ENCODE measurements around the gene TNKS2.

TNKS2 gene

GRCh38 chr10:91796331-91797047, 1.7 kb upstream of the TNKS2 start:
- Histone ChIP-seq H3K4me2 (ENCODE audit: low read length) (peak overlapping the region; percentile 98), H4K20me1 (ENCODE audit: insufficient read depth, low read length) (no peaks in the 10 kb centered on the region), H3K9ac (ENCODE audit: low read length) (peak overlapping the region; percentile 89), H3F3A (ENCODE audit: insufficient read depth, low read length) (no peaks in the 10 kb centered on the region), H2AFZ (ENCODE audit: low read length) (no peak overlapping the region; the same call in 1 of the 2 replicates), H3K9me2 (ENCODE audit: low read depth, low read length) (no peaks in the 10 kb centered on the region), H3K27me3 (ENCODE audit: insufficient read depth, low read length) (no peaks in the 10 kb centered on the region), H3K27ac (ENCODE audit: low read depth, low read length, poor library complexity, severe bottlenecking) (peak overlapping the region; percentile 70), H3K36me3 (ENCODE audit: insufficient read depth, low read length) (no peaks in the 10 kb centered on the region), H3K79me2 (ENCODE audit: insufficient read depth, low read length) (peaks cover 25% of the 10 kb centered on the region), H3K9me3 (ENCODE audit: low read length) (no peaks in the 10 kb centered on the region), H3K4me3 (ENCODE audit: low read depth, low read length, poor library complexity, severe bottlenecking) (peak overlapping the region; percentile 96), H3K4me1 (ENCODE audit: insufficient read depth, low read length, severe bottlenecking) (peaks cover 32% of the 10 kb centered on the region)
- no peak for TF ChIP-seq EZH2 (IDR thresholded peaks at IDR 0.05; ENCODE audit: borderline replicate concordance, low read length)
- no peak for TF ChIP-seq CTCF (IDR thresholded peaks at IDR 0.05; ENCODE audit: low read length)

- H3K4me3 ChIP-seq (ENCODE audit: low read depth, low read length, poor library complexity, severe bottlenecking): peak overlapping the region; percentile 96
- peak overlapping the region; percentile 70 for H3K27ac ChIP-seq (ENCODE audit: low read depth, low read length, poor library complexity, severe bottlenecking)
Observed at GRCh38 chr10:91797048-91797690, 1.1 kb upstream of the TNKS2 start.

More at GRCh38 chr10:91797048-91797690, 1.1 kb upstream of the TNKS2 start:
- Histone ChIP-seq H2AFZ (ENCODE audit: low read length) (no peak overlapping the region; the same call in 1 of the 2 replicates), H3K27me3 (ENCODE audit: insufficient read depth, low read length) (no peaks in the 10 kb centered on the region), H3K9ac (ENCODE audit: low read length) (peak overlapping the region; percentile 89), H3K4me2 (ENCODE audit: low read length) (peak overlapping the region; percentile 98), H3F3A (ENCODE audit: insufficient read depth, low read length) (no peaks in the 10 kb centered on the region), H3K9me3 (ENCODE audit: low read length) (no peaks in the 10 kb centered on the region), H3K79me2 (ENCODE audit: insufficient read depth, low read length) (peaks cover 31% of the 10 kb centered on the region), H3K36me3 (ENCODE audit: insufficient read depth, low read length) (peaks cover 2% of the 10 kb centered on the region; the same call in 1 of the 2 replicates), H4K20me1 (ENCODE audit: insufficient read depth, low read length) (no peaks in the 10 kb centered on the region), H3K9me2 (ENCODE audit: low read depth, low read length) (no peaks in the 10 kb centered on the region), H3K4me1 (ENCODE audit: insufficient read depth, low read length, severe bottlenecking) (peaks cover 32% of the 10 kb centered on the region)
- TF ChIP-seq EZH2 (IDR thresholded peaks at IDR 0.05; ENCODE audit: borderline replicate concordance, low read length): no peak
- no peak for TF ChIP-seq CTCF (IDR thresholded peaks at IDR 0.05; ENCODE audit: low read length)
